HG03565 (cell line): Measurements from ENCODE around the gene PFKFB3.

Source experiments
- ATAC-seq: cut with Tn5 transposase; IDR thresholded peaks from one replicate; pipeline ENCODE4 v1.9.1; 2021; ENCODE audit warnings: mild to moderate bottlenecking, moderate library complexity; ENCODE audit not compliant: unreplicated experiment

The PFKFB3 gene

GRCh38 chr10:6218692-6219493 lies 16.2 kb downstream of the PFKFB3 start:
- ATAC-seq: no peak

GRCh38 chr10:6219494-6219836 lies 16.7 kb downstream of the PFKFB3 start:
- ATAC-seq: no peak

GRCh38 chr10:6220418-6221191 lies 17.9 kb downstream of the PFKFB3 start:
- no peak for ATAC-seq

- no peak for ATAC-seq
These were observed 18.6 kb downstream of the PFKFB3 start for GRCh38 chr10:6221192-6221940.

DNA sequence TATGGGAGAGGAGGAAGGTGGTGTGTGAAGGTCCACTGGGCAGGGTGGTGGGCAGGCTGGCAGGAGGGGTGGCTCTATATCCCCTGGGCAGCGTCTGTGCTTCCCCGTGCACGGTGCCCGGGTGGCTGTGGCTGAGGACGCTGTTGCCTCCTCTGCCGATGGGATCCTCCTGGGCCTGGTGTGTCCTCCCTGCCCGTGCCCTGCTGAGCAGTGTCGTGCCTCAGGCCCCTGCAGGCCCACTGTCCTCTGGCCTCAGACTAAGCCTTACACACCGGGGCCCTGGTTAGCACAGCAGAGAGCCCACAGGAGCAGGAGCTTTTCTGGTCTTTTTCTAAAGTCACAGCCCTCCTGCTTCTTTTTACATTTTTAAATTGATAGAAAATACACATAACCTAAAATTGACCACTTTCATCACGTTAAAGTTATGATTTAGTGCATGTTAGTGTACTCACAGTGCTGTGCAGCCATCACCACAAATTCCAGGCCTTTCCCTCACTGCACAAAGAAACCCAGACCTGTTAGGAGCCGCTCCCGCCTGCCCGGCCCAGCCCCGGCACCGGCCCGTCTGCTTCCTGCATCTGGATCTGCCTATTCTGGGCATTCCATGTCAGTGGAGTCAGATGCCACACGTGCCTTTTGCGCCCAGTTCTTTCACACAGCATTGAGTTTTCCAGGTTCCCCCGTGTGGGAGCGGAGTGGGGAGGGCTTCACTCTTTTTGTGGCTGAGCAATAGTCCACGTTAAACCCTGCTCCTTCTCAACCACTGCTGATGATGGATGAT lies 19.4 kb downstream of the PFKFB3 start:
- ATAC-seq: no peak

- ATAC-seq: no peak
These were observed 20.0 kb downstream of the PFKFB3 start for GRCh38 chr10:6222755-6223154.

DNA sequence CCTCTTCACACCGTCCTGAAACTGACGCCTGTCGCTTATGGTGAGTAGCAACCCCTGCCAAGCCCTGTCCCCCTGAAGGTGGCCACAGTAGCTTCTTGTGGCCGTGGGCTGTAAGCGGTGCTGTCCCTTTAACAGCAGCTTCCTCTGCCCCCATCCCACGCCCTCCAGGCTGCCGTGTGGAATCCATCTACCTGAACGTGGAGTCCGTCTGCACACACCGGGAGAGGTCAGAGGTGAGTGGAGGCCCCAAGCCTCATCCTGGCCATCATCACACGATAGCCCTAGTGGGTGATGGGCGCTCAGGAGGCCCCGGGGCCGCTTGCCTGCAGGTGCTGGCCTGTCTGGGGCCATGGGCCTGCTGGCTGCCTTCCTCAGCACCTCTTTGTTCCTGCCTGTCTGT lies 21.2 kb downstream of the PFKFB3 start:
- no peak for ATAC-seq

DNA sequence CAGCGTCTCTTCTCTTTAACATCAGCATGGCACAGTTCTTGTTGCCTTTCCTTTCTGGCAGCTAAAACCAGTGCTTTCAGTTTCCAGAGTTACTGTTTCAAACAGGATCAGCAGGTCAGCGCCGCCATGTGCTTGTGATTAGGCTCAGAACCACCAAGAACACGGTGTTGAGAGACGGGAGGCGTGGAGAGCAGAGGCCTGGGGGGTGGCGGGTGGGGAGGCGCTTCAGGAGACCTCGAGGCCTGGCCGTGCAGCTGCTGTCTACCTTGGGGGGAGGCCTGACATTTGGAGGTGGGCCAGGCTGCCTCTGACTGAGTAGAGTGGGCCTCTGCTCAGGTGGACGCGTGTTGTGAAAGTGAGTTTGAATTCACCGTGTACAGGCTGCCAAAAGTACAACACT lies 22.0 kb downstream of the PFKFB3 start:
- ATAC-seq: no peak

- no peak for ATAC-seq
These were observed 22.6 kb downstream of the PFKFB3 start for GRCh38 chr10:6225263-6225814.

DNA sequence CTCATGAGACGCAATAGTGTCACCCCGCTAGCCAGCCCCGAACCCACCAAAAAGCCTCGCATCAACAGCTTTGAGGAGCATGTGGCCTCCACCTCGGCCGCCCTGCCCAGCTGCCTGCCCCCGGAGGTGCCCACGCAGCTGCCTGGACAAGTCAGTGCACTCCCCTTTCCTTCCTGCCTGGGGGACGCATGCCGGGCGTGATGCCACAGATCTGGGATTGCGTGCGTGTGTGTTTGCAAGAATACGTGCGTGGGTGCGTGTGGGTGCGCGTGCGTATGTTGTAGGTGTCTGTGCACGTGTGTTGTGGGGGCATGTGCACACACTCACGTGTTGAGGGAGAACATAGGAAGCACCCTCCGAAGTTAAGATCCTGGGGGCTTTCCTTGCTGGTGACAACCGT lies 23.5 kb downstream of the PFKFB3 start:
- ATAC-seq: no peak

- no peak for ATAC-seq
These were observed 24.6 kb downstream of the PFKFB3 start for GRCh38 chr10:6227346-6227745.

GRCh38 chr10:6228010-6228511 lies 25.3 kb downstream of the PFKFB3 start:
- ATAC-seq: no peak

DNA sequence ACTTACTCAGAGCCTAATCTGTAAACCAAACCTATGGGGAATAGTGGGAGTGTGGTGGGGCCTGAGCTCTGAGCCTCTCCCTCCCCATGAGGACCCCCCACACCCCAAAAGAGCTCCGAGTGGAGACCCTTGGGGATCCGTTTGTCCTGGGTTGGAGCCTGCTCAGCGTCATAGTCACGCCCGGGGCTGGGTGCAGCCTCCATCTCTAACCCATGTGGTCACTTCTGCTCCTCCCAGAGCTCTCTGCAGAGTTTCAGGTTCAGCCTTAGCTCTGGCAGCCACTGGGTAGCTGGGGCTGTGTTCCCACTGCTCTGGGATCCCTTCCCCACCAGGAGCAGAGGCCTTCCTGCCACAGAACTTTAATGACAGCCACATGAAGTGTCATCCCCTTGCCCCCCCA lies 25.9 kb downstream of the PFKFB3 start:
- no peak for ATAC-seq

DNA sequence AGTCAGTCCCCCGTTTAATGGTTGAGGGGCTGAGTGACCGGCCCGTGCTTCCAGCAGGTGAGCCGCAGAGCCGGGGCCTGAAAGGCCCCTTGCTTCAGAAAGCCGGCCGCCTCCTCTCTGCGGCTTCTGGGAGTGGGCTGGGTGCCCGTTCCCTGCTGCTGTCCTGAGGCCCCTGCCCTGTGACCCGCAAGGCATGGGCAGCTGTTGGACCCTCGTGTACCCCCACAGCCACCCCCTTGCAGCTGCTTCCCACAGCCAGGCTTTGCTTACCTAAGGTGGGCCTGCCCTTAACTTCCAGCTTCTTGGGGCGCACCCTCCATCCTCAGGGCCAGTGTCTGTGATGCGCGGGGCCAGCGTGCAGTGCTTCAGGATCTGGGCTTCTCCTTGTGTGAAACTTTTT lies 26.6 kb downstream of the PFKFB3 start:
- ATAC-seq: no peak

GRCh38 chr10:6229746-6230145 lies 27.0 kb downstream of the PFKFB3 start:
- no peak for ATAC-seq

GRCh38 chr10:6230315-6230714 lies 27.6 kb downstream of the PFKFB3 start:
- no peak for ATAC-seq

DNA sequence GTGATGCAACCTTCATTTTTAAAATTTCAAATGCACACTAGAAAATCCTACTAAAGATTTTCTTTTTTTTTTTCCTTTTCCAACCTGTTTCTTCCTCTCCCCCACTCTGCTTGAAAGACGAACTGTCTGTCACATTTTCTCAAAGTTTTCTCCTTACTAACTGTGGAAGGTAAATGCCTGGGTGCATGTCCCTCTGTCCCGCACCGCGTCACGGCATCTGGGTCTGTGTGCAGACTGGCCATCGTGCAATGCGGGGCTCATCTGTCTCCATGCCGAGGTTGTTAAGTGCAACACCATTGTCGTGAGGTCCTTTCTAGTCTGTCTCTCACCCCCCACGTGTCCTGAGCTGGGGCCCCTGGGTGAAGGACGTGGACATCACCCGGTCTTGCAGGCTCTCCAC lies 28.4 kb downstream of the PFKFB3 start:
- no peak for ATAC-seq

GRCh38 chr10:6231730-6232129 lies 29.0 kb downstream of the PFKFB3 start:
- no peak for ATAC-seq

- ATAC-seq: no peak
These were observed 29.6 kb downstream of the PFKFB3 start for GRCh38 chr10:6232225-6232807.
